ENCODE data around the gene NME3. TPM values are rescaled to one million over a fixed set of nuclear protein-coding genes. Genes with fewer than 3 reads are reported as not detected.

The NME3 gene
- total and polyA plus RNA-seq, 9 of the 15 experiments (the other 6 are each of a cell fraction or from before 2014, with no cell fraction given): 0.68 to 76.3 (median 11.5) TPM

DNA sequence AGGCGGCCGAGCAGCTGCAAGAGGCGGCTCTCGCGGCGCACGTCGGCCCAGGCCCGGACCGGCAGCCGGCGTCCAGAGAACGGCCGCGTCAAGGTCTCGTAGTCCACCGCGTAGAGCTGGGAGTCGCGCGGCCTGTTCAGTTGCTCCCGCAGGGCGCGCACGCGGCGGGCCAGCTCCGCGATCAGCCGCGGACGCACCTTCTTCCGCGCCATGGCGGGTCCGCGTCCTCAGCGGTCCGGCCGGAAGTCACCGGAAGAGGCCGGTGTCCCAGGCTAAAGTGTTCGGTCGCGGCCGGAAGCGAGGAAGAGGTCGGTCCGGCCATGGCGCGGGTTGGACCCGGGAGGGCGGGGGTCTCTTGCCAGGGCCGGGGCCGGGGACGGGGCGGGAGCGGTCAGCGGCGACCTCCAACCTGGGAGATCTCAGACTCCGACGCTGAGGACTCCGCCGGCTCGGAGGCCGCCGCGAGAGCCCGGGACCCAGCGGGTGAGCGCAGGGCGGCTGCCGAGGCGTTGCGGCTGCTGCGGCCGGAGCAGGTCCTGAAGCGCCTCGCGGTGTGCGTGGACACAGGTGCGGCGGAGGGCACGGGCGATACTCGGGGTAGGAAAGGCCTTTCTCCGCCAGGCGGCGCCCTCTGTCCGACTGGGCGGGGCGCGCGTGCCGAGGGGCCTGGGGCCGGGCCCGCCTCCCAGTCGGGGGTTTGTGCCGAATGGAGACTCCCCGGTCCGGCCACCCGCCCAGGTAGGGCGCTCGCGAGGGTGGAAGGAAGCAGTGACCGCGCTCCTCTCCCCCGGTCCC, 1.8 kb upstream of the NME3 start, which contains the start of gene MRPS34 (continued):
- TF ChIP-seq, protein P1, sequence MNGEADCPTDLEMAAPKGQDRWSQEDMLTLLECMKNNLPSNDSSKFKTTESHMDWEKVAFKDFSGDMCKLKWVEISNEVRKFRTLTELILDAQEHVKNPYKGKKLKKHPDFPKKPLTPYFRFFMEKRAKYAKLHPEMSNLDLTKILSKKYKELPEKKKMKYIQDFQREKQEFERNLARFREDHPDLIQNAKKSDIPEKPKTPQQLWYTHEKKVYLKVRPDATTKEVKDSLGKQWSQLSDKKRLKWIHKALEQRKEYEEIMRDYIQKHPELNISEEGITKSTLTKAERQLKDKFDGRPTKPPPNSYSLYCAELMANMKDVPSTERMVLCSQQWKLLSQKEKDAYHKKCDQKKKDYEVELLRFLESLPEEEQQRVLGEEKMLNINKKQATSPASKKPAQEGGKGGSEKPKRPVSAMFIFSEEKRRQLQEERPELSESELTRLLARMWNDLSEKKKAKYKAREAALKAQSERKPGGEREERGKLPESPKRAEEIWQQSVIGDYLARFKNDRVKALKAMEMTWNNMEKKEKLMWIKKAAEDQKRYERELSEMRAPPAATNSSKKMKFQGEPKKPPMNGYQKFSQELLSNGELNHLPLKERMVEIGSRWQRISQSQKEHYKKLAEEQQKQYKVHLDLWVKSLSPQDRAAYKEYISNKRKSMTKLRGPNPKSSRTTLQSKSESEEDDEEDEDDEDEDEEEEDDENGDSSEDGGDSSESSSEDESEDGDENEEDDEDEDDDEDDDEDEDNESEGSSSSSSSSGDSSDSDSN (IDR thresholded peaks at IDR 0.05; ENCODE audit: borderline replicate concordance in 1 of 2, low read depth in 2 of 2, low read length in 2 of 2): peak; percentile 95 to 97
- TF ChIP-seq ZNF224 (CRISPR knock-in tag; IDR thresholded peaks at IDR 0.05) (no peak), KDM2B (CRISPR knock-in tag; IDR thresholded peaks at IDR 0.05) (peak; percentile 91; the same call in 1 of the 2 replicates), STAG1 (CRISPR knock-in tag; IDR thresholded peaks at IDR 0.05; ENCODE audit: borderline replicate concordance) (peak; percentile 40; the same call in 1 of the 2 replicates), HSF4 (CRISPR knock-in tag; IDR thresholded peaks at IDR 0.05; ENCODE audit: borderline replicate concordance) (no peak), ZNF780A (CRISPR knock-in tag; IDR thresholded peaks at IDR 0.05) (no peak), ZNF124 (CRISPR knock-in tag; IDR thresholded peaks at IDR 0.05) (no peak), CSDE1 (IDR thresholded peaks at IDR 0.05) (no peak; a peak in 1 of 4 replicates), KAT7 (CRISPR knock-in tag; IDR thresholded peaks at IDR 0.05; ENCODE audit: borderline replicate concordance) (no peak), NRF1 (conservative IDR thresholded peaks at IDR 0.05 in 1 of 2, IDR thresholded peaks at IDR 0.05 in 1 of 2) (peak; percentile 70 to 73), U2AF2 (optimal IDR thresholded peaks at IDR 0.05; ENCODE audit: low read depth, low read length) (no peak), ZSCAN32 (CRISPR knock-in tag; IDR thresholded peaks at IDR 0.05) (no peak), RBBP5 (IDR thresholded peaks at IDR 0.05; ENCODE audit: borderline replicate concordance, insufficient read depth, low read length, poor library complexity, severe bottlenecking) (peak; percentile 97), MED1 (CRISPR knock-in tag; IDR thresholded peaks at IDR 0.05; ENCODE audit: borderline replicate concordance) (no peak), NFYB (IDR thresholded peaks at IDR 0.05; ENCODE audit: extremely low read depth, insufficient read length) (no peak), GABPA (tag; conservative IDR thresholded peaks at IDR 0.05; ENCODE audit: low read depth) (peak; percentile 100), ATF7 (IDR thresholded peaks at IDR 0.05) (peak; percentile 40), ZEB2 (IDR thresholded peaks at IDR 0.05) (peak; percentile 91)
- TF ChIP-seq, protein P2, sequence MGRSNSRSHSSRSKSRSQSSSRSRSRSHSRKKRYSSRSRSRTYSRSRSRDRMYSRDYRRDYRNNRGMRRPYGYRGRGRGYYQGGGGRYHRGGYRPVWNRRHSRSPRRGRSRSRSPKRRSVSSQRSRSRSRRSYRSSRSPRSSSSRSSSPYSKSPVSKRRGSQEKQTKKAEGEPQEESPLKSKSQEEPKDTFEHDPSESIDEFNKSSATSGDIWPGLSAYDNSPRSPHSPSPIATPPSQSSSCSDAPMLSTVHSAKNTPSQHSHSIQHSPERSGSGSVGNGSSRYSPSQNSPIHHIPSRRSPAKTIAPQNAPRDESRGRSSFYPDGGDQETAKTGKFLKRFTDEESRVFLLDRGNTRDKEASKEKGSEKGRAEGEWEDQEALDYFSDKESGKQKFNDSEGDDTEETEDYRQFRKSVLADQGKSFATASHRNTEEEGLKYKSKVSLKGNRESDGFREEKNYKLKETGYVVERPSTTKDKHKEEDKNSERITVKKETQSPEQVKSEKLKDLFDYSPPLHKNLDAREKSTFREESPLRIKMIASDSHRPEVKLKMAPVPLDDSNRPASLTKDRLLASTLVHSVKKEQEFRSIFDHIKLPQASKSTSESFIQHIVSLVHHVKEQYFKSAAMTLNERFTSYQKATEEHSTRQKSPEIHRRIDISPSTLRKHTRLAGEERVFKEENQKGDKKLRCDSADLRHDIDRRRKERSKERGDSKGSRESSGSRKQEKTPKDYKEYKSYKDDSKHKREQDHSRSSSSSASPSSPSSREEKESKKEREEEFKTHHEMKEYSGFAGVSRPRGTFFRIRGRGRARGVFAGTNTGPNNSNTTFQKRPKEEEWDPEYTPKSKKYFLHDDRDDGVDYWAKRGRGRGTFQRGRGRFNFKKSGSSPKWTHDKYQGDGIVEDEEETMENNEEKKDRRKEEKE (IDR thresholded peaks at IDR 0.05; ENCODE audit: borderline replicate concordance in 1 of 2, control insufficient read depth in 1 of 2, low read depth in 2 of 2, low read length in 1 of 2): peak in 1 of 2 experiments; percentile 88; a peak in 1 of 4 replicates
- TF ChIP-seq, protein P3, sequence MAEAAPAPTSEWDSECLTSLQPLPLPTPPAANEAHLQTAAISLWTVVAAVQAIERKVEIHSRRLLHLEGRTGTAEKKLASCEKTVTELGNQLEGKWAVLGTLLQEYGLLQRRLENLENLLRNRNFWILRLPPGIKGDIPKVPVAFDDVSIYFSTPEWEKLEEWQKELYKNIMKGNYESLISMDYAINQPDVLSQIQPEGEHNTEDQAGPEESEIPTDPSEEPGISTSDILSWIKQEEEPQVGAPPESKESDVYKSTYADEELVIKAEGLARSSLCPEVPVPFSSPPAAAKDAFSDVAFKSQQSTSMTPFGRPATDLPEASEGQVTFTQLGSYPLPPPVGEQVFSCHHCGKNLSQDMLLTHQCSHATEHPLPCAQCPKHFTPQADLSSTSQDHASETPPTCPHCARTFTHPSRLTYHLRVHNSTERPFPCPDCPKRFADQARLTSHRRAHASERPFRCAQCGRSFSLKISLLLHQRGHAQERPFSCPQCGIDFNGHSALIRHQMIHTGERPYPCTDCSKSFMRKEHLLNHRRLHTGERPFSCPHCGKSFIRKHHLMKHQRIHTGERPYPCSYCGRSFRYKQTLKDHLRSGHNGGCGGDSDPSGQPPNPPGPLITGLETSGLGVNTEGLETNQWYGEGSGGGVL (CRISPR knock-in tag; IDR thresholded peaks at IDR 0.05): no peak
